ENCODE measurements around the gene PXK. TPM values are rescaled to one million over a fixed set of nuclear protein-coding genes. Genes with fewer than 3 reads are reported as not detected.

The PXK gene
- total RNA-seq, 1 donor from 2014 or later = 5.4 TPM

DNA sequence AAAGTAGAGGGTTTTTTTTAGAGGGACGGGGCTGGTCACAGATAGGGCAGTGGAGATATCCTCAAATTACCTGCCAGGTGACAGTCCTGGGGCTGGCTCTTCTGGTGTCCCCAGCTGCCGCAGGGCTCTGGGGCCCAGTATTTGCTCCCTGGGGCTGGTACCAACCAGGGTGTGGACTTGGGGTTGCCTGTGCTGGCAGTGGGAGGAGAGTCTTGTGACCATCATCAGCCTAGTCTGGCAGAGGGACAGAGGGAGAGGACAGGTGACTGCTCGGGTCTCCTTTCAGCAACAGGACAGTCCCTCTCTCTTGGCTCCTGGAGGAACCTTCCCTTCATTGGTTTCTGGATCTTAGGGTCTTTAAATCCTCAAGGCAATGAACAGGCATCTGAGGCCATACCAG, 34.5 kb upstream of the PXK start:
- Mint-ChIP-seq H3K4me1 (peaks cover 13% of the 10 kb centered on the region), H3K36me3 (ENCODE audit: low read depth) (no peaks in the 10 kb centered on the region), H3K27me3 (ENCODE audit: low read depth) (peaks cover 41% of the 10 kb centered on the region), H3K27ac (ENCODE audit: unreplicated experiment) (no peak overlapping the region), H3K4me3 (no peak overlapping the region), H3K9me3 (no peaks in the 10 kb centered on the region)
- no peak for DNase-seq (ENCODE audit: low read depth, low spot score)
- TF ChIP-seq, protein P1, sequence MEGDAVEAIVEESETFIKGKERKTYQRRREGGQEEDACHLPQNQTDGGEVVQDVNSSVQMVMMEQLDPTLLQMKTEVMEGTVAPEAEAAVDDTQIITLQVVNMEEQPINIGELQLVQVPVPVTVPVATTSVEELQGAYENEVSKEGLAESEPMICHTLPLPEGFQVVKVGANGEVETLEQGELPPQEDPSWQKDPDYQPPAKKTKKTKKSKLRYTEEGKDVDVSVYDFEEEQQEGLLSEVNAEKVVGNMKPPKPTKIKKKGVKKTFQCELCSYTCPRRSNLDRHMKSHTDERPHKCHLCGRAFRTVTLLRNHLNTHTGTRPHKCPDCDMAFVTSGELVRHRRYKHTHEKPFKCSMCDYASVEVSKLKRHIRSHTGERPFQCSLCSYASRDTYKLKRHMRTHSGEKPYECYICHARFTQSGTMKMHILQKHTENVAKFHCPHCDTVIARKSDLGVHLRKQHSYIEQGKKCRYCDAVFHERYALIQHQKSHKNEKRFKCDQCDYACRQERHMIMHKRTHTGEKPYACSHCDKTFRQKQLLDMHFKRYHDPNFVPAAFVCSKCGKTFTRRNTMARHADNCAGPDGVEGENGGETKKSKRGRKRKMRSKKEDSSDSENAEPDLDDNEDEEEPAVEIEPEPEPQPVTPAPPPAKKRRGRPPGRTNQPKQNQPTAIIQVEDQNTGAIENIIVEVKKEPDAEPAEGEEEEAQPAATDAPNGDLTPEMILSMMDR (conservative IDR thresholded peaks at IDR 0.05) = no peak

DNA sequence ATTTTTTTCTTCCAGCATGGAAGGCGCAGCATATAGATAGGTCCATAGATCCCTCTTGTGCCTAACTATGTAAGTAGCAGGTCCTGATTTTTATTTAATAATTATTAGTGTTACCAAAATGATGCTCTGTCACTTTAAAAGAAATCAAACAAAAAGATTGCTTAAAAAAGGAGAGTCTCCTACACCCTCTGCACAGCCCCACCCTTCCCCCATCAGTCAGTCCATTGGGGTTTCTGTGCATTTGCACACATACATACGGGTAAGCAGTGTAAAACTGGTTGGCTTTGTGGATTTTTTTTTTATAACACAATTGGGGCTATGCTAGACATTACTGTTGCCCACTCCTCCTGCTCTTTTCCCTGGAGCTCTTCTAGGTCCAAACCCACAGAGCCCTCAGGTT, 33.6 kb upstream of the PXK start:
- H3K9me3 Mint-ChIP-seq = no peaks in the 10 kb centered on the region
- no peaks in the 10 kb centered on the region for H3K36me3 Mint-ChIP-seq (ENCODE audit: low read depth)
- H3K27me3 Mint-ChIP-seq (ENCODE audit: low read depth) = peaks cover 47% of the 10 kb centered on the region
- H3K27ac Mint-ChIP-seq (ENCODE audit: unreplicated experiment) = no peak overlapping the region
- H3K4me1 Mint-ChIP-seq = peaks cover 13% of the 10 kb centered on the region
- DNase-seq (ENCODE audit: low read depth, low spot score) = no peak
- TF ChIP-seq, protein P1 (conservative IDR thresholded peaks at IDR 0.05) = no peak
- H3K4me3 Mint-ChIP-seq = no peak overlapping the region

DNA sequence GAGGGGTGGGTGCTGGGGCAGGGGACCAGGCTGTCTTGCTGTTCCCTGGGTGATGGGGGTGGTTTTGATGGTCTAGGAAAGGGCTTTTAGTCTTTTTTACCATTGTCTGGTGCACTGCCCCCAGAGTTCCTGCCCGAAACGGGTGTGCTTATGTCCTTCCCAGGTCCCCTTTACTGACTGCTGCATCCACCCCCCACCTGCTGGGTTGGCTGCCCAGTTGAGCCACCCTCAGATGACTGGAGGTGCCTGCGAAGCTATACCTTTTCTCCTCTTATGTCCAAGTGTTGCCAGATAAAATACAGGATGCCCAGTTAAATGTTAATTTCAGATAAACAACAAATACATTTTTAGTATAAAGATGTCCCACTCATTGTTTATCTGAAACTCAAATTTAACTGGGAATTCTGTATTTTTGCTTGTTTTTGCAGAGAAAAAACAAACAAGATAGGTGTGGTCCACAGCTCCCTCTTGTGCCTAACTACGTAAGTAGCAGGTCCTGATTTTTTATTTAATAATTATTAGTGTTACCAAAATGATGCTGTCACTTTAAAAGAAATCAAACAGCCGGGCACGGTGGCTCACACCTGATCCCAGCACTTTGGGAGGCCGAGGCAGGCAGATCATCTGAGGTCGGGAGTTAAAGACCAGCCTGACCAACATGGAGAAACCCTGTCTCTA, 32.7 kb upstream of the PXK start:
- DNase-seq (ENCODE audit: low read depth, low spot score) = no peak
- peaks cover 50% of the 10 kb centered on the region for H3K27me3 Mint-ChIP-seq (ENCODE audit: low read depth)

DNA sequence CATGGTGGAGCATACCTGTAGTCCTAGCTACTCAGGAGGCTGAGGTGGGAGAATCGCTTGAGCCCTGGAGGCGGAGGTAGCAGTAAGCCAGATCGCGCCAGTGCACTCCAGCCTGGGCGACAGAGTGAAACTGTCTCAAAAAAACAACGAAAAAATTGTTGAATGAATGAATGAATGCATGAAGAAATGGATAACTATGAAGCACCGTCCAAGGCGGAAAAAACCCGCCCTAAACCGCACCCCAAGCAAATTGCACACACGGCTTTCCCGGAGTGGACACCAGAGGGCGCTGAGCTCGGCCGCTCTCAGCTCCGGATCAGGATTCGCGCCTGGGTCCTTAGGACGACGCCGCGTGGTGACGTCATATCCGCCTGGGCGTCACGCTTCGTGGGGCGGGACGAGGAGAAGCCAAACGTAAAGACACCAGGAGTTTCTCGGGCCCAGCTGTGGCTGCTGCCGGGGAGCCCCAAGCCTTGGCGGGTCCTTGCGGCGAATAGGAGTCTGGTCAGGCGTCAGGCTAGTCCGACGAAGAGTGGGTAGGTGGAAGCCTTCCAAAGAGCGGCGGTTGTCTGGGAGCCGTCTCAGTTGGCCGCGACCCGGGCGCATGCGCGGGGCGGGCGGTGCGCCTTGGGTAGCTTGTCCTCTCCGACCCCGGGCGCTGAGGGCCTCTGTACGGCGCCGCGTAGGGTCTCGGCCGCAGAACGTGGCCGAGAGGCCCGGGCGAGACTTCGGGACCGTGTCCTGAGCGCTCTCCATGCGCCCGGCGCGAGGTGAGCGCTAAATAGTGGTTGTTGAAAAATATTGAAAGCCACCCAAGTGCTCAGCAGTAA, 26.6 kb upstream of the PXK start, which contains the start of the genes HTD2 and RPP14:
TSS of gene HTD2 (plus strand) at position 639 of the 830 bp plus-strand sequence. CDS start 11,094 bp downstream, outside the sequence.
TSS of gene RPP14 (plus strand) at position 364 of the 830 bp plus-strand sequence. CDS start 4,085 bp downstream, outside the sequence.
- Mint-ChIP-seq H3K27me3 (ENCODE audit: low read depth) (peaks cover 30% of the 10 kb centered on the region), H3K36me3 (ENCODE audit: low read depth) (peaks cover 12% of the 10 kb centered on the region), H3K4me1 (peaks cover 23% of the 10 kb centered on the region), H3K9me3 (no peaks in the 10 kb centered on the region), H3K27ac (ENCODE audit: unreplicated experiment) (peak within 1 kb of the TSS; percentile 100), H3K4me3 (peak within 1 kb of the TSS; percentile 98)
- peak; percentile 97 for DNase-seq (ENCODE audit: low read depth, low spot score)
- TF ChIP-seq, protein P1 (conservative IDR thresholded peaks at IDR 0.05) = peak; percentile 98

More for the DNA sequence above, 32.7 kb upstream of the PXK start:
- Mint-ChIP-seq H3K9me3 (no peaks in the 10 kb centered on the region), H3K4me3 (no peak overlapping the region), H3K27ac (ENCODE audit: unreplicated experiment) (no peak overlapping the region), H3K4me1 (peaks cover 13% of the 10 kb centered on the region), H3K36me3 (ENCODE audit: low read depth) (no peaks in the 10 kb centered on the region)
- TF ChIP-seq, protein P1 (conservative IDR thresholded peaks at IDR 0.05) = peak; percentile 80

GRCh38 chr3:58307639-58308215, 25.0 kb upstream of the PXK start:
- Mint-ChIP-seq H3K4me3 (peak overlapping the region; percentile 98), H3K9me3 (no peaks in the 10 kb centered on the region), H3K36me3 (ENCODE audit: low read depth) (peaks cover 14% of the 10 kb centered on the region), H3K4me1 (peaks cover 23% of the 10 kb centered on the region), H3K27me3 (ENCODE audit: low read depth) (peaks cover 14% of the 10 kb centered on the region), H3K27ac (ENCODE audit: unreplicated experiment) (peak overlapping the region; percentile 12)
- TF ChIP-seq, protein P1 (conservative IDR thresholded peaks at IDR 0.05) = peak; percentile 72
- no peak for DNase-seq (ENCODE audit: low read depth, low spot score)
